SK-N-MC (cell line): ENCODE data around the gene ZNF662.

Experiments used
- DNase-seq: peaks from one replicate; pipeline ENCODE4 v3.0.0-alpha.2; 2011; ENCODE audit warnings: low read depth, low spot score
- H3K27ac ChIP-seq: fragments of 200-600 bp; sonication (generic); 2 replicates; pipeline ENCODE4 v1.5.1; 2016; ENCODE audit warnings: mixed run types
- H3K36me3 ChIP-seq: fragments of 200-600 bp; sonication (generic); 2 replicates; pipeline ENCODE4 v1.6.1; 2017; ENCODE audit warnings: antibody characterized with exemption, low read length, mixed read lengths; ENCODE audit not compliant: insufficient read depth
- H3K4me3 ChIP-seq: fragments of 200-600 bp; sonication (generic); 2 replicates; pipeline ENCODE4 v1.5.1; 2016
- H3K9ac ChIP-seq: fragments of 200-600 bp; sonication (generic); 2 replicates; pipeline ENCODE4 v1.8.0; 2017; ENCODE audit warnings: mixed run types, mixed read lengths; ENCODE audit not compliant: insufficient read length
- H3K9me3 ChIP-seq: fragments of 200-600 bp; sonication (generic); 2 replicates; pipeline ENCODE4 v1.6.1; 2017; ENCODE audit warnings: low read depth, mild to moderate bottlenecking, antibody characterized with exemption, low read length, moderate library complexity, mixed read lengths
- EZH2 ChIP-seq: fragments of 200-600 bp; sonication (generic); IDR thresholded peaks from one replicate; pipeline ENCODE4 v1.6.1; 2017; ENCODE audit warnings: antibody characterized with exemption
- FOXP2 ChIP-seq: optimal IDR thresholded peaks from 2 replicates; pipeline ENCODE3; 2011; ENCODE audit warnings: mild to moderate bottlenecking, moderate library complexity; ENCODE audit not compliant: insufficient read depth; ENCODE audit errors: extremely low read length, control extremely low read depth
- POLR2AphosphoS5 ChIP-seq: IDR thresholded peaks from 2 replicates; pipeline ENCODE4 v1.6.1; 2012; ENCODE audit warnings: mild to moderate bottlenecking, low read depth, low read length, borderline replicate concordance

Gene ZNF662

DNA sequence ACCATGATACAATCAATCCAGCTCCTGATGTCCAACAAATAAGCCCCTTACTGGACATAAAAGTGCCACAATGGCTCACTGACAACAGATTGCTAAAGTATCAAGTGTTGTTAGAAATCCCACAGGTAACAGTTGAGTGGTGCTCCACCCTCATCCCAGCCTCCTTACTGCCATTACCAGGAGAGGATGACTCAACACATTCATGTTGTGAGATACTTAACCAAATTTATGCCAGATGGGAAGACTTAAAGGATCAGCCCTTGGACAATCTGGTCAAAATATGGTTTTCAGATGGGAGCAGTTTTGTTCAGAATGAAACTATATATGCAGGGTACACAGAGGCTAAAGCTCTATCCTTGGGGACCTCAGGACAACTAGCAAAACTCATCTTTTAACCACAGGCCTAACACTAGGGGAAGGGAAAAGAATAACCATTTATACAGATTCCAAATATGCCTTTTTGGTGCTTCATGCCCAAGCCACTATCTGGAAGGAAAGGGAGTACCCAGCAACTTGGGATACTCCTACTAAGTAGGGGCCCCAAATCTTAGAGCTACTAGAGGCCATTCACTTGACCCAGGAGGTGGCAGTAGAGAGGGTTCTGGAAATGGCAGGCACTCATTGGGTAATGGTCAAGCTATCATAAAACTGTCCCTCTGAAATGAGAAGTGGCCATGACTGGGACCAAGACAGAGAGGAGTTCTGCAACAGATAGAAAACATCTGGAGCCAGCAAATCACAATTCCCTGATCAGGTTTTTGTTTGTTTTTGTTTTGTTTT, 6.9 kb upstream of the ZNF662 start:
- DNase-seq: no peak
- TF ChIP-seq FOXP2: no peak
- TF ChIP-seq POLR2AphosphoS5: no peak
- Histone ChIP-seq H3K9me3 (no peaks in the 10 kb centered on the region), H3K4me3 (no peak overlapping the region), H3K27ac (no peak overlapping the region), H3K36me3 (no peaks in the 10 kb centered on the region), H3K9ac (no peak overlapping the region)

DNA sequence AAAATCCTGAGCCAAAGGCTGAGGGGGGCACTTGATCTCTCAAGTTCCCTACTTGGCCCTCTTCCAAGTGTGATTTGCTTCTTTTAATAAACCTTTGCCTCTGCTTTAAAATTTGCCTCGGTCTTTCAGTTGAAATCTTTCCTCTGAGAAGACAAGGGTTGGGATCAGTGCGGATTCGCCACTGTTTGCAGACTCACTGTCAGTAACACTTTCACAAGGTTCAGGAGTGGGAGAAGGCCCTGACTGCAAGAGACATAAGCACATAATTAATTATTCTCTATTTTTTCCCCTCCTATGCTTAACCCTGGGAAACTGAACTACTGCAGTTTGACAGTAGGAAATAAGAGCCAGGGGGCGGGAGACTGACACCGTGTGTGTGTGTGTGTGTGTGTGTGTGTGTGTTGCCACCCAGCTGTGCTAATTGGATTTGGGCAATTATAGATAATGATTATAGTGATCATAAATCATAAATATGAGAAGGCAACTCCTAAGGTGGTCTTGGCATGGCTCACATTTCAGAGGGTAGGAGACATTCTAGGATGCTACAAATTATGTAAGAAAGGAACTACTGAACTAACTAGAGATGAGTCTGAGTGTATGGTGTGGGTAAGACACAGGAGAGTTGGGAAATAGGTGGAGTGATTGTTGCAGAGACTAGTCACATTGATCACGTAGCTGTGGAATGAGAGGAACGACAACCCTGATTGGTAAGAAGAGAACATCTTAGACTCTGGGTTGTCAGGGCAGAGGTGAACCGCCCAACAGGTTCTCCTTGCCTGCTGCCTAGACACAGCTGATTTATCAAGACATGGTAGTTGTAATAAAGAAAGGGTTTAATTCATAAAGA, 5.5 kb upstream of the ZNF662 start:
- no peak for DNase-seq
- no peak overlapping the region for H3K9ac ChIP-seq
- H3K4me3 ChIP-seq: no peak overlapping the region
- H3K27ac ChIP-seq: no peak overlapping the region
- TF ChIP-seq POLR2AphosphoS5 (no peak), EZH2 (no peak), FOXP2 (no peak)
- no peaks in the 10 kb centered on the region for H3K9me3 ChIP-seq
- no peaks in the 10 kb centered on the region for H3K36me3 ChIP-seq

DNA sequence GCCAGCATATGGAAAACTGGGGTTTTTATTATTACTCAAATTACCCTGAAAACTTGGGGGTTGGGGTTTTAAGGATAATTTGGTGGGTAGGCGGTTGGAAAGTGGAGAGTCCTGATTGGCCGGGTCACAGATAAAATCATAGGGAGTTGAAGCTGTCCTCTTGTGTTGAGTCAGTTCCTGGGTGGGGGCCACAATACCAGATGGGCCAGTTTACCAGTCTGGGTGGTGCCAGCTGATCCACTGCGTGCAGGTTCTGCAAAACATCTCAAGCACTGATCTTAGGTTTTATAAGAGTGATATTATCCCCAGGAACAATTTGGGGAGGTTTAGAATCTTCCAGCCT, 4.9 kb upstream of the ZNF662 start:
- H3K9me3 ChIP-seq: no peaks in the 10 kb centered on the region
- TF ChIP-seq POLR2AphosphoS5 (no peak), FOXP2 (no peak), EZH2 (no peak)
- no peaks in the 10 kb centered on the region for H3K36me3 ChIP-seq
- no peak overlapping the region for H3K9ac ChIP-seq
- DNase-seq: no peak
- no peak overlapping the region for H3K27ac ChIP-seq
- H3K4me3 ChIP-seq: no peak overlapping the region

DNA sequence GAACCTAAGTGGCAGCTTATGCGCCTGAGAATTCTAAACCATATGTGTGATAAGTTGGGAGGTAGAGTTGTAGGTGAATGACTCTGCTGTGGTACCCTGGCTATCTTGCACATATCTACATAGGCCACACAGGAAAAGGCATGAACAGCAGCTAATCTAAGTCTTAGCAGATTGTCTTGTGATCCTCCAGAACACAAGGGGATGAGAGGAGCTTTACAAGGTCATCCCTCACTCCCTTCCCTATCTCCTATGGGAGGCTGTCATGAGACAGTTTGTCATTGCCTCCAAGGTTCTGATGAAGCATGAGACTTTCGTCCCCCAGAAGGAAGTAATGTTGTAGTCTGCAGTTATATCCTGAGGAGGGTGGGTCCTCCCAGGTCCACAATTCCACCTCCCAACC, 3.7 kb upstream of the ZNF662 start:
- H3K9me3 ChIP-seq: no peaks in the 10 kb centered on the region
- no peaks in the 10 kb centered on the region for H3K36me3 ChIP-seq
- TF ChIP-seq EZH2: no peak
- DNase-seq: no peak
- no peak overlapping the region for H3K9ac ChIP-seq
- H3K27ac ChIP-seq: no peak overlapping the region
- H3K4me3 ChIP-seq: no peak overlapping the region

DNA sequence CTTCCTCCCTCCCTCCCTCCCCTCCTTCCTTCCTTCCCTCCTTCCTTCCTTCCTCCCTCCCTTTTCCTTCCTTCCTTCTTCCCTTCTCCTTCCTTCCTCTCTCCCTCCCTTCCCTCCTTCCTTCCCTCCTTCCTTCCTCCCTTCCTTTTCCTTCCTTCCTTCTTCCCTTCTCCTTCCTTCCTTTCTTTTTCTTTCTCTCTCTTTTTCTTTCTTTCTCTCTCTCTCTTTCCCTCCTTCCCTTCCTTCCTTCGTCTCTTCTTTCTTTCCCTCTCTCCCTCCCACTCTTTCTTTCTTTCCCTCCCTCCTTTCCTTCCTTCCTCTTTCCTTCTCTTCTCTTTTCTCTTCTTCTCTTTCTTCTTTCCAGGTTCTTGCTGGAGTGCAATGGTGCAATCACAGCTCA, 1.9 kb upstream of the ZNF662 start:
- no peak overlapping the region for H3K9ac ChIP-seq
- no peak for DNase-seq
- TF ChIP-seq EZH2: no peak
- no peak for TF ChIP-seq POLR2AphosphoS5
- no peak overlapping the region for H3K27ac ChIP-seq
- no peaks in the 10 kb centered on the region for H3K9me3 ChIP-seq
- no peak overlapping the region for H3K4me3 ChIP-seq
- no peaks in the 10 kb centered on the region for H3K36me3 ChIP-seq

DNA sequence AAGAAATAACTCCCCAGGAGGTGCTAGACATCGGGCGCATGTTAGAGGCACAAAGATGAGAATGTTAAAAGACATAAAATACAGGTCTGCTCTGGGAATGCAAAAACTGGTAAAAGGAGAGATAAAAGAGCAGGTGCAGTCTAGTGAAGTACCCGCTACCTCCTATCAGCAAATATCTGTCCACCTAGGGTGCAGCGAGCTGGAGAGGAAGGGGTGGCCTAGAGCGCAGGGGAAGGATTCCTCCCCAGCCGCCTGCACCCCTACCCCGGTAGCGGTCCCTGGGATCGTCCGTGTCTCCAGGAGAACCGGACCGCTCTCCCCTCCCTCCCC, 237 bp upstream of the ZNF662 start:
- DNase-seq: no peak
- no peak for TF ChIP-seq POLR2AphosphoS5
- no peak for TF ChIP-seq EZH2
- TF ChIP-seq FOXP2: no peak
- H3K4me3 ChIP-seq: no peak overlapping the region
- H3K9ac ChIP-seq: no peak overlapping the region
- no peaks in the 10 kb centered on the region for H3K9me3 ChIP-seq
- no peaks in the 10 kb centered on the region for H3K36me3 ChIP-seq
- no peak overlapping the region for H3K27ac ChIP-seq

DNA sequence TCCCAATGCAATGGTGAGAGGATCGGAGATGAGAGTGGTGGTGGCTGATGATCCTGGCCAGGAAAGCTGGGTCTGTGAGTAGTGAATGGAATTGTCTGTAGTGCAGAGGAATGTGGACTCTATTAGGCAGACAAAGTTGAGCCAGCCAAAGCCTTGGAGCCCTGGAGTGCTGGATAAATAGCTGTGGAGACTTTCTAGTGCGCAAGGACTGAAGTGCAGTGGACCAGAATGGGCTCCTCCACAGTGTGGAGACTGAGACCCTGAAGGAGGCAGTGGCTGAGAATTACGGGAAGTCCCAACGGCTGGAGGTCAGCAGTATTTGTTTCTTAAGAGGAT, 874 bp downstream of the ZNF662 start:
- no peak for TF ChIP-seq POLR2AphosphoS5
- no peak for TF ChIP-seq EZH2
- TF ChIP-seq FOXP2: no peak
- H3K27ac ChIP-seq: no peak overlapping the region
- DNase-seq: no peak
- H3K9me3 ChIP-seq: no peaks in the 10 kb centered on the region
- no peak overlapping the region for H3K9ac ChIP-seq
- no peaks in the 10 kb centered on the region for H3K36me3 ChIP-seq
- no peak overlapping the region for H3K4me3 ChIP-seq

DNA sequence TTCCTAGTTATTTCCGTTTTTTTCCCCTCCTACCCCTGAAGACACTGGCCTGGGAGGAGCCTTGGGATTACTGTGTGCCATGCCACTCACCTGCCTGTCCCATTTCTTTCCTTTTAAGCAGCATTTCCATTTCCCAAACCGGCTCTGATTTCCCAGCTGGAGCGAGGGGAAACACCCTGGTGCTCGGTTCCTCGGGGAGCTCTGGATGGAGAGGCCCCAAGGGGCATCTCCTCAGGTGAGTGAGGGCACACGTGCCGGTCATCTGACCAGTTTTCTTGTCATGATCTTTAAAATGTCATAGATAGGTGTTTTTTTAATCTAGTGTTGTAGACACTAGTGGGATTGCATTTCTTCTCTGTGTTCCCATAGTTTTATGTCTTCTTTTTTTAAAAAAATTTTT, 2.7 kb downstream of the ZNF662 start:
- TF ChIP-seq FOXP2: no peak
- no peak overlapping the region for H3K9ac ChIP-seq
- H3K4me3 ChIP-seq: no peak overlapping the region
- DNase-seq: no peak
- H3K27ac ChIP-seq: no peak overlapping the region
- no peaks in the 10 kb centered on the region for H3K36me3 ChIP-seq
- no peaks in the 10 kb centered on the region for H3K9me3 ChIP-seq

DNA sequence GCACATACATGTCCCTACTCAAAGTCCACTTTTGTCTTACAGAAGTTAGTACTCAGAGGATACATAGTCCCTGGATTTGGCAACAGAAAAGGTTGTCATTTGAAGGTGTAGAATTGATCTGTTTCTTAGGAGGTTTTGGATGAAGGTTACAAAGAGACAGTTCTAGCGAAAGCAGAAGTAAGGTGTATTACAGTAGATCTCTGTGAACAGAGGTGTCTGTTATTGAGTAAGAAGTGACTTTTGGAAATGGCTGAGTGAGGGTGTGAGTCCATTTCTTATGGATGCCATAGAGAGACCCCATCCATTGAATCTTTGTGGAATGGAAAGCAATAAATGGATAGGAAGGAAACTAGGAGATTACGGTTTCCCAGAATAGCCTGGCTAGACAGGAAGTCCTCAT, 5.6 kb downstream of the ZNF662 start:
- Histone ChIP-seq H3K4me3 (no peak overlapping the region), H3K9ac (no peak overlapping the region), H3K9me3 (no peaks in the 10 kb centered on the region; the same call in 1 of the 2 replicates), H3K27ac (no peak overlapping the region), H3K36me3 (no peaks in the 10 kb centered on the region)
- DNase-seq: no peak
- TF ChIP-seq POLR2AphosphoS5: no peak
- no peak for TF ChIP-seq FOXP2
- no peak for TF ChIP-seq EZH2
